MM.1S (cell line): Measurements from ENCODE around the gene MRPS22.

Source experiments
- DNase-seq: peaks from one replicate; pipeline ENCODE4 v3.0.0-alpha.2; 2015
- H2AFZ ChIP-seq: fragments of 300-600 bp; sonication (generic); 2 replicates; pipeline ENCODE4 v1.6.0; 2016; ENCODE audit warnings: antibody characterized with exemption, low read length
- H3F3A ChIP-seq: fragments of 300-600 bp; sonication (generic); 2 replicates; pipeline ENCODE4 v1.6.1; 2016; ENCODE audit warnings: mild to moderate bottlenecking, antibody characterized with exemption, low read length, moderate library complexity, mixed read lengths; ENCODE audit not compliant: insufficient read depth
- H3K27ac ChIP-seq: fragments of 300-600 bp; sonication (generic); 2 replicates; pipeline ENCODE4 v1.5.1; 2016; ENCODE audit warnings: mild to moderate bottlenecking, low read length
- H3K27me3 ChIP-seq: fragments of 300-600 bp; sonication (generic); replicated peaks from 2 replicates; pipeline ENCODE4 v1.6.0; 2016; ENCODE audit warnings: low read length; ENCODE audit not compliant: insufficient read depth
- H3K36me3 ChIP-seq: fragments of 300-600 bp; sonication (generic); replicated peaks from 2 replicates; pipeline ENCODE4 v1.6.1; 2016; ENCODE audit warnings: mild to moderate bottlenecking, low read length, mixed read lengths; ENCODE audit not compliant: insufficient read depth
- H3K4me1 ChIP-seq: fragments of 300-600 bp; sonication (generic); 2 replicates; pipeline ENCODE4 v1.6.1; 2016; ENCODE audit warnings: low read length, mixed read lengths
- H3K4me2 ChIP-seq: fragments of 300-600 bp; sonication (generic); 2 replicates; pipeline ENCODE4 v1.6.0; 2016; ENCODE audit warnings: low read depth, low read length
- H3K4me3 ChIP-seq: fragments of 300-600 bp; sonication (generic); 2 replicates; pipeline ENCODE4 v1.5.1; 2016; ENCODE audit warnings: low read length, mixed read lengths
- H3K79me2 ChIP-seq: fragments of 300-600 bp; sonication (generic); 2 replicates; pipeline ENCODE4 v1.6.1; 2016; ENCODE audit warnings: mixed run types, low read length, mixed read lengths
- H3K9ac ChIP-seq: fragments of 300-600 bp; sonication (generic); 2 replicates; pipeline ENCODE4 v1.6.1; 2016; ENCODE audit warnings: low read length, mixed read lengths
- H3K9me2 ChIP-seq: fragments of 300-600 bp; sonication (generic); replicated peaks from 2 replicates; pipeline ENCODE4 v1.6.1; 2016; ENCODE audit warnings: mild to moderate bottlenecking, low read length, mixed read lengths; ENCODE audit not compliant: insufficient read depth
- H3K9me3 ChIP-seq: fragments of 300-600 bp; sonication (generic); replicated peaks from 2 replicates; pipeline ENCODE4 v1.6.1; 2016; ENCODE audit warnings: mild to moderate bottlenecking, low read length, mixed read lengths; ENCODE audit not compliant: insufficient read depth
- H4K20me1 ChIP-seq: fragments of 300-600 bp; sonication (generic); 2 replicates; pipeline ENCODE4 v1.6.1; 2016; ENCODE audit warnings: mild to moderate bottlenecking, low read length, moderate library complexity, mixed read lengths; ENCODE audit not compliant: insufficient read depth
- EZH2 ChIP-seq: fragments of 300-600 bp; sonication (generic); optimal IDR thresholded peaks from 2 replicates; pipeline ENCODE3; 2017; ENCODE audit warnings: low read depth, mild to moderate bottlenecking, antibody characterized with exemption, low read length, mixed read lengths
- EZH2phosphoT487 ChIP-seq: fragments of 300-600 bp; sonication (generic); IDR thresholded peaks from 2 replicates; pipeline ENCODE4 v1.6.1; 2018; ENCODE audit warnings: antibody characterized with exemption, low read length
- TF ChIP-seq, protein P1 (sequence below): fragments of 300-600 bp; sonication (generic); IDR thresholded peaks from 2 replicates; pipeline ENCODE4 v1.5.1; 2016; ENCODE audit warnings: antibody characterized with exemption, low read length, mixed read lengths

The MRPS22 gene

DNA sequence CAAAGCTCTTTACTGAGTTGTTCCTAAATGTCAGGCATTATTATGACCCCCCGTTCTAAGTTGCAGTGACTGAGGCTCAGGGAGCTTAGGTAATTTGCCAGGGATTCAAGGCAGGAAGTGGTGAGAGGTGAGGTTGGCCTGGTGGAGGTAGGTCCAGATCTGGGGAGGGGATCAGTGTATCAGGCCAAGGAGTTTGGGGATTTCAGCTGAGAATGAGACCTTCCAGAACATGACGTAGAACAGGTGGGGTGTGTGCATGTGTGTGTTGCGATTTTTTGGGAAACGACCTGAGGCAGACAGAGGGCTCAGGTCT, 41.1 kb upstream of the MRPS22 start:
- no peaks in the 10 kb centered on the region for H4K20me1 ChIP-seq
- H3K9me2 ChIP-seq = no peaks in the 10 kb centered on the region
- H2AFZ ChIP-seq = no peak overlapping the region
- no peaks in the 10 kb centered on the region for H3F3A ChIP-seq
- H3K27ac ChIP-seq = no peak overlapping the region
- H3K4me2 ChIP-seq = no peak overlapping the region
- H3K9me3 ChIP-seq = no peaks in the 10 kb centered on the region
- H3K4me1 ChIP-seq = no peaks in the 10 kb centered on the region; the same call in 1 of the 2 replicates
- no peak overlapping the region for H3K9ac ChIP-seq
- TF ChIP-seq, protein P1, sequence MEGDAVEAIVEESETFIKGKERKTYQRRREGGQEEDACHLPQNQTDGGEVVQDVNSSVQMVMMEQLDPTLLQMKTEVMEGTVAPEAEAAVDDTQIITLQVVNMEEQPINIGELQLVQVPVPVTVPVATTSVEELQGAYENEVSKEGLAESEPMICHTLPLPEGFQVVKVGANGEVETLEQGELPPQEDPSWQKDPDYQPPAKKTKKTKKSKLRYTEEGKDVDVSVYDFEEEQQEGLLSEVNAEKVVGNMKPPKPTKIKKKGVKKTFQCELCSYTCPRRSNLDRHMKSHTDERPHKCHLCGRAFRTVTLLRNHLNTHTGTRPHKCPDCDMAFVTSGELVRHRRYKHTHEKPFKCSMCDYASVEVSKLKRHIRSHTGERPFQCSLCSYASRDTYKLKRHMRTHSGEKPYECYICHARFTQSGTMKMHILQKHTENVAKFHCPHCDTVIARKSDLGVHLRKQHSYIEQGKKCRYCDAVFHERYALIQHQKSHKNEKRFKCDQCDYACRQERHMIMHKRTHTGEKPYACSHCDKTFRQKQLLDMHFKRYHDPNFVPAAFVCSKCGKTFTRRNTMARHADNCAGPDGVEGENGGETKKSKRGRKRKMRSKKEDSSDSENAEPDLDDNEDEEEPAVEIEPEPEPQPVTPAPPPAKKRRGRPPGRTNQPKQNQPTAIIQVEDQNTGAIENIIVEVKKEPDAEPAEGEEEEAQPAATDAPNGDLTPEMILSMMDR = no peak
- TF ChIP-seq EZH2 (no peak), EZH2phosphoT487 (no peak)
- no peak overlapping the region for H3K4me3 ChIP-seq
- no peaks in the 10 kb centered on the region for H3K36me3 ChIP-seq
- H3K79me2 ChIP-seq = no peaks in the 10 kb centered on the region
- DNase-seq = no peak
- no peaks in the 10 kb centered on the region for H3K27me3 ChIP-seq

DNA sequence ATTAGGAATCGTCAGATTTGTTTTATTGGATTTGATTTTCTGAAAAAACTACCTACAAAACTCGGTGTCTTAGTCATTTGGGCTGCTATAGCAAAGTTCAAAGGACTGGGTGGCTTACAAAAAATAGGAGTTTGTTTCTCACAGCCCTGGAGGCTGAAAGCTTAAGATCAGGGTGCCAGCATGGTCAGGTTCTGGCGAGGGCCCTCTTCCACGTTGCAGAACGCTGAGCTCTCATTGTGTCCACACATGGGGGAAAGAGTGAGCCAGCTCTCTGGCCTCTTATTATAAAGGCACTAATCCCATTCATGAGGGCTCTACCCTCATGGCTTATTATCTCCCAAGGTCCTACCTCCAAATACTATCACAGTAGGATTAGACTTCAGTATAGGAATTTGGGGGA, 40.6 kb upstream of the MRPS22 start:
- Histone ChIP-seq H2AFZ (no peak overlapping the region), H3K79me2 (no peaks in the 10 kb centered on the region), H3K9me2 (no peaks in the 10 kb centered on the region), H3K4me1 (no peaks in the 10 kb centered on the region; the same call in 1 of the 2 replicates), H3K27ac (no peak overlapping the region), H3K4me2 (no peak overlapping the region), H3K36me3 (no peaks in the 10 kb centered on the region), H3K9ac (no peak overlapping the region), H3K27me3 (no peaks in the 10 kb centered on the region), H4K20me1 (no peaks in the 10 kb centered on the region), H3K4me3 (no peak overlapping the region), H3F3A (no peaks in the 10 kb centered on the region), H3K9me3 (no peaks in the 10 kb centered on the region)
- no peak for DNase-seq
- no peak for TF ChIP-seq EZH2
- TF ChIP-seq, protein P1 = no peak
- TF ChIP-seq EZH2phosphoT487 = no peak

DNA sequence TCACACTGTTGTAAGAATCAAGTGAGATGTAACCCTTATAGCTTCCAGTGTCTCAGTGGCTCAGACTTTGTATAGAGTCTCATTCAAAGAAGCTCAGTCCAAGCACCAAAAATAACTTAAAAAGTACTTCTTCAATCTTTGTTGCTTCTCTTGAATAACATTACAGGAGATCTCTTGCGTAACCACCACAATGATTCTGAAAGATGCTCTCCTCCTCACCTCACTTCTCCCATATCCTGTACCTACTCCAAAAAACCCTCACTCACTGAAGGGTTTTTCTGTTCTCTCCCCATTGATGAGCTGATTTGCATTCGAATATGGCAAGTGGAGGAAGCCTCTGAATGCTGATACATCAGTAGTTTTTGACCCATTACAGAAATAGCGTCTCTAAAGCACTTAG, 39.4 kb upstream of the MRPS22 start:
- TF ChIP-seq, protein P1 = no peak
- TF ChIP-seq EZH2 = no peak
- no peak for TF ChIP-seq EZH2phosphoT487
- Histone ChIP-seq H3K36me3 (no peaks in the 10 kb centered on the region), H3K27me3 (no peaks in the 10 kb centered on the region), H3K4me3 (no peak overlapping the region), H4K20me1 (no peaks in the 10 kb centered on the region), H3K79me2 (no peaks in the 10 kb centered on the region), H3K9me3 (no peaks in the 10 kb centered on the region), H3K4me1 (no peaks in the 10 kb centered on the region; the same call in 1 of the 2 replicates), H2AFZ (no peak overlapping the region), H3K4me2 (no peak overlapping the region), H3K9me2 (no peaks in the 10 kb centered on the region), H3F3A (no peaks in the 10 kb centered on the region), H3K27ac (no peak overlapping the region), H3K9ac (no peak overlapping the region)
- no peak for DNase-seq
